Measurements from ENCODE around the gene ZEB1. TPM values are rescaled to one million over a fixed set of nuclear protein-coding genes. Genes with fewer than 3 reads are reported as not detected.

The ZEB1 gene
- total RNA-seq, 1 experiment from 2014 or later, result 0.39 TPM

DNA sequence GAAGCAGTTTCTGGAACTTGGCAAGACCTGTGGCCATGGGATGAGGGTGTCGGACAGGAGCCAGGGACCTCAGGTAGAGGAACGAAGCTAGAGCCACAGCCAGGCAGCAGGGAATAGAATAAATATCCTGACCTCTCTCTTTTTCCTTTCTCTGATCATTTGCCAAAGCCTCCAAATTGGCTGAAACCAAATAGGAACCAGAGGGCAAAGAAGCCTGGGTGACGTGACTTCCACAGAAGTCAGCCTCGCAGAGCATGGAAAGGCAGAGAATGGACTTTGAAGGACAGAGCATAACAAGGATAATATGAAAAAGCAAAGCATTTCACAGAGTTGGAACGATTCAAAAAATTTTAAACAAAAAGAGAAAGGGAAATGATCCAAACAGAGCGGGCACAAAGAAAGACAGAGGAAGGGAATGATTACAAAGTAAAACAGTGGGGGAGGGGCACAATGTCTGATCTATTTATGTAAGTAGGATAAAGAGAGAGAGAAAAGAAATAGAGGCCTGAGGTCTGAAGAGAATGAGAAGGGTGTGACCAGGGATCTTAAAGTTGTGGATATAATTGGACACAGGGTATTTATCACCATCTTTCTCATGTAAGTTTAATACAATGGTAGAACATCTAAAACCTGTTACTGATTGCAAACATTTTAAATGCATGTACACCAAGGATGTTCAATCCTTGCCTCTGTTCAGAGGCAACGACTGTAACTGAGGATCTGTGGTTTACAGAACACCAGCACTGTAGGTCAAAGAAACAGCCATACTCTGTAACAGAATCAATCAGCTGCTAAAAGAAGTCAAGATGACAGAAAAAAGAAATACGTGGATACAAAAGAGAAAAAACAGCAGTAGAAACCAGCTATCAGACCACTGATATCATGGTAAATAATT is 4.5 kb upstream of the ZEB1 start:
- Histone ChIP-seq H3K27ac (ENCODE audit: insufficient read length, low read depth, low read length) (no peak overlapping the region), H3K9me3 (ENCODE audit: control insufficient read depth, low read depth, low read length) (no peaks in the 10 kb centered on the region), H3K4me2 (ENCODE audit: insufficient read depth, insufficient read length, low read length) (no peak overlapping the region), H3K27me3 (ENCODE audit: insufficient read depth, low read length) (no peaks in the 10 kb centered on the region; the same call in 1 of the 2 replicates), H2AK5ac (ENCODE audit: insufficient read length, low read length) (no peak overlapping the region), H3K79me2 (ENCODE audit: insufficient read depth, low read length) (no peaks in the 10 kb centered on the region), H3K18ac (ENCODE audit: insufficient read length, low read depth, low read length) (no peak overlapping the region), H4K91ac (ENCODE audit: insufficient read length, low read depth, low read length) (no peak overlapping the region), H3K23ac (ENCODE audit: insufficient read length, low read depth, low read length) (no peak overlapping the region), H4K20me1 (ENCODE audit: control insufficient read depth, insufficient read depth, insufficient read length) (no peaks in the 10 kb centered on the region), H4K8ac (replicated peaks; ENCODE audit: insufficient read length, low read depth, low read length) (no peak overlapping the region), H3K56ac (ENCODE audit: insufficient read length, low read depth, low read length) (no peak overlapping the region), H2BK20ac (ENCODE audit: low read depth, low read length, poor library complexity, severe bottlenecking) (no peak overlapping the region), H3T11ph (ENCODE audit: low read length) (no peak overlapping the region), H3K4ac (ENCODE audit: low read depth, low read length) (no peak overlapping the region), H3K14ac (ENCODE audit: insufficient read depth, low read length) (no peak overlapping the region), H4K5ac (ENCODE audit: insufficient read length, low read depth, low read length) (no peak overlapping the region), H3K9ac (ENCODE audit: extremely low read depth, insufficient read length, low read length) (no peak overlapping the region), H3K79me1 (ENCODE audit: insufficient read depth, low read depth, low read length, poor library complexity, severe bottlenecking) (no peaks in the 10 kb centered on the region), H2BK15ac (ENCODE audit: low read depth, low read length) (no peak overlapping the region), H2BK120ac (ENCODE audit: low read depth, low read length, poor library complexity, severe bottlenecking) (no peak overlapping the region), H2AFZ (ENCODE audit: low read length) (no peak overlapping the region), H3K4me1 (ENCODE audit: insufficient read depth, low read length) (no peaks in the 10 kb centered on the region), H2BK12ac (ENCODE audit: insufficient read length, low read depth, low read length) (no peak overlapping the region), H2BK5ac (ENCODE audit: insufficient read length, low read length) (no peak overlapping the region), H3K23me2 (ENCODE audit: insufficient read length, low read depth, low read length, poor library complexity, severe bottlenecking) (peaks cover 5% of the 10 kb centered on the region)
- Mint-ChIP-seq H3K4me1 (peaks cover 5 to 9% of the 10 kb centered on the region in 2 experiments), H3K9me3 (no peaks in the 10 kb centered on the region), H3K27ac (no peak overlapping the region), H3K36me3 (ENCODE audit: insufficient read depth in 1 of 3, low read depth in 3 of 3) (peaks cover 0 to 2% (median 0%) of the 10 kb centered on the region in 3 experiments; a peak in 1 of 7 replicates), H3K4me3 (no peak overlapping the region), H3K27me3 (ENCODE audit: low read depth) (peaks cover 49% of the 10 kb centered on the region)
- WGBS (ENCODE audit: extremely low coverage, insufficient read length, low lambda C conversion rate), result no CpG with 5 or more reads among the region's 8 CpGs
- TF ChIP-seq, protein P1, sequence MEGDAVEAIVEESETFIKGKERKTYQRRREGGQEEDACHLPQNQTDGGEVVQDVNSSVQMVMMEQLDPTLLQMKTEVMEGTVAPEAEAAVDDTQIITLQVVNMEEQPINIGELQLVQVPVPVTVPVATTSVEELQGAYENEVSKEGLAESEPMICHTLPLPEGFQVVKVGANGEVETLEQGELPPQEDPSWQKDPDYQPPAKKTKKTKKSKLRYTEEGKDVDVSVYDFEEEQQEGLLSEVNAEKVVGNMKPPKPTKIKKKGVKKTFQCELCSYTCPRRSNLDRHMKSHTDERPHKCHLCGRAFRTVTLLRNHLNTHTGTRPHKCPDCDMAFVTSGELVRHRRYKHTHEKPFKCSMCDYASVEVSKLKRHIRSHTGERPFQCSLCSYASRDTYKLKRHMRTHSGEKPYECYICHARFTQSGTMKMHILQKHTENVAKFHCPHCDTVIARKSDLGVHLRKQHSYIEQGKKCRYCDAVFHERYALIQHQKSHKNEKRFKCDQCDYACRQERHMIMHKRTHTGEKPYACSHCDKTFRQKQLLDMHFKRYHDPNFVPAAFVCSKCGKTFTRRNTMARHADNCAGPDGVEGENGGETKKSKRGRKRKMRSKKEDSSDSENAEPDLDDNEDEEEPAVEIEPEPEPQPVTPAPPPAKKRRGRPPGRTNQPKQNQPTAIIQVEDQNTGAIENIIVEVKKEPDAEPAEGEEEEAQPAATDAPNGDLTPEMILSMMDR (conservative IDR thresholded peaks at IDR 0.05), result no peak
- DNase-seq, result no peak
